Iris pigment epithelial cell (primary cell): ENCODE measurements around the gene RPS6KA5.
"Not testable (repeated sequence)": the region's sequence is repeated elsewhere in the genome, so short reads cannot be mapped to it uniquely, and the experiment has no call there.

Experiments
- DNase-seq: peaks from one replicate; pipeline ENCODE4 v3.0.0-alpha.2; 2011; ENCODE audit warnings: low read depth

The RPS6KA5 gene

DNA sequence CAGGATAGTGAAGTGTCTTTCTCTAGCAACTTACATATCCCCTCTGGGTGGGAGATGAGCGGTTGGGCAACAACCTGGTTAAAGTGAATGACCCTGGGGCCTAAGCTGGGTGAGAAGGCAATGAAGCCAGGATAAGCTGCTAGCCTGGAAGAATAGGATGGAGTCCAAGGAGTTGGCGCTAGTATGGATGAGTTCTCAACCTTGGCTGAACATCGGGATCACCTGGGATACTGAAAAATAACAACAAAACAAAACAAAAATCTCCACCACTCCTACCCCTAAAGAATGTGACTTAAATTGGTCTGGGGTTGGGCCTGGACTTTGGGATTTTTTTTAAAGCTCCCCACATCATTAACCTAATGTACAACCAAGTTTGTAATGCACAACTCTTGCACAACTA lies 4.8 kb upstream of the RPS6KA5 start:
- DNase-seq: no peak

DNA sequence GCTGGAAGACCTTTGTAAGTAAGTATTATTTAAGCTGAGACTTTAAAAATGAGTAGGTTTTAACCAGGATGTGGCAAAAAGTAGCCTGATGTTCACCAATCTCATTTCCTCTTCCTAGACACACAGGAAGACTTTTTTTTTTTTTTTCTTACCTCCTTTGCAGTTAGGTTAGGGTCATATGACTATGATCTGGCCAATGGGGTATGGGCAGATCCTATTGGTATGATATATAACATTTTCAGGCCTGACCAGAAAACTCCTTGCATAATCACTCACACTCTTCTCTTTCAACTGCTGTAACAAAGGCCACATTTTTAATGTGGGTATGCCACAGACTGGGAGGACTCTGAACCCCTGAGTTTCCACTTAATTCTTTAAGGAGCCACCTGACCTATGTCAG lies 2.7 kb upstream of the RPS6KA5 start:
- peak; percentile 13 for DNase-seq

DNA sequence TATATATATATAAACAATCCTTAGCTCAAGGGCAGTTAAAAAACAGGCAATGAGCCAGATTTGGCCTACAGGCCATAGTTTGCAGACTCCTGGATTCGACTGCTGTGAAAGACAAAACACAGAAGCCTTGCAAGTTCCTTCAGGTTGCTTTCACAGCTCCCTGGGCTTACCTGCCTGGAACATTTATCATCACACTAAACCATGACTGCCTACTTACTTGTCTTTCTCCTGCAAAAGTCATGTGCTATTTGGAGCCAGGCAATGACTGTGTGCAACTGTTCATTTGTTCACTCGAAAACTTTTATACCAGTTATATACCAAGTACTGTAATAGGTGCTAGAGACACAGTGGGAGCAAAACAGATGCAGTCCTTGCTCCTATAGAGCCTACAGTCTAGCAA lies 2.2 kb upstream of the RPS6KA5 start:
- DNase-seq: no peak

DNA sequence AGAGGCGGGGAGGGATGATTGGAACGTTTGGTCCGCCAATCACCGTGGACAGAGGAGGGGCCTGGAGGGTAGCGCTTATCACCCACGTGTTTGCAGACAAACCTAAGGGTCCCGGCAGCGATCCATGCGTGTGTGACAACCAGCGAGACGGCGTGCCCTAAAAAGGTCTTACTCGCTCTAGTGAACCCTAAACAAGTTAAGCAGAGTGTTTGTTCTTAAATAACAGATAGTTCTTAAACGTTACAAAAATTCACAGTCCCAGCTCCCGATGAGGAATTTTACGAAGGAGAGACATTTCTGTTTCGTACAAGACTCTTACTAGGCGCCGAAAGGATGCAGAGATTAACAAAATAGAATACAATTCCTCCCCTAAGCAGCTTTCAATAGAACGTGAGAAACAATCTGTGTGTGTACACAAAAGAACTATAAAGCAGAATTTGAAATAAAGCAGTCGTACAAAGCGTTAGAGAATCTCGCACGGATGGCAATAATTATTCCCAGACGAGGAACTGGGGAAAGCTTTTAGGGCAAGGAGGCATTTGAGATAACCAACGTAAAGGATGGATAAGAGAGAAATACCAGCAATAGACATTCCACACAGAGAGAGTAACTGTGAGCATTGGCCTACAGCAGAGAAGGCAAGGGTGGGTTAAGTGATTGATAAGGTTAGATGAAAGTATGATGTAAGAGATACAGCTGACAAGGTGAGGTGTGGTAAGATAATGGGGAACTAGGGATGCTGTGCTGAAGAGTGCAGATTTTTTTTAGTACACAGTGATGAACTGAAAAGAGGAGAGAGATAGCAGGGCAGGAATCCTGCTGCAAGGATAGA lies 831 bp upstream of the RPS6KA5 start:
- no peak for DNase-seq

DNA sequence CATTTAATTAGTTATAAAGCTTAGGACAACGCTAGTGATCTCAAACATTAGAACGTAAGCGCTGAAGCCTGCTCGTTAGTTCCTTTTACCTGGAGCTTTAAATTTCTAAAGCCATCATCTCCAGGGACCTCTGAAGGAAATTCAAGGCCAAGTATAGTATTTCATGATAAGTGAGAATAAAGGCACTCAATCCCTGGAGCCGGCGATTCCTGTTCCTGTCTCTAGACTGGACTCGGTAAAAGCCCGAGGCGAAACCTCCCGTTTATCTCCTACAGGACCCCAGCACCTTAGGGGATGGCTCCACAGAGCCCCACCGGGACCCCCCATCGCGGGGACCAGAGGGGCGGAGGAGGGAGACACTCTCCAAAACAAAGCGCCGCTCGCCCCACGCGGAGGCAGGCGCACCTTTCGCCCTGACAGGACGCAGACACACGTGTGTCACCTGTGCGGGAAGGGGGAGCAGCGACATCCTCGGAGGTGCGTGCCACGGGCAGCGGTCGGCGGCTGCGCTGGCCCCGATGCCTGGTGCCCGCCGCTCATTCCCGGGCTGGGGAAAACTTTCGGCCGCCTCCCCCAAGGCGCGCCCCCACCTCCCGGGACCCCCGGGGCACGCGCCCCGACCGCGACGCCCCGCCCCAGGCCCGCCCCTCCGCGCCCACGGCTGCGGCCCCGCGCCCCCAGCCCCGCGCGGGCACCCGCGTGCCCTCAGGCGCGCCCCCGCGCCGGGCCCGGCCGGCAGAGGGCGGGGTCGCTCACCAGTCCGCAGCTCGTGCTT lies 678 bp downstream of the RPS6KA5 start:
- no peak for DNase-seq

DNA sequence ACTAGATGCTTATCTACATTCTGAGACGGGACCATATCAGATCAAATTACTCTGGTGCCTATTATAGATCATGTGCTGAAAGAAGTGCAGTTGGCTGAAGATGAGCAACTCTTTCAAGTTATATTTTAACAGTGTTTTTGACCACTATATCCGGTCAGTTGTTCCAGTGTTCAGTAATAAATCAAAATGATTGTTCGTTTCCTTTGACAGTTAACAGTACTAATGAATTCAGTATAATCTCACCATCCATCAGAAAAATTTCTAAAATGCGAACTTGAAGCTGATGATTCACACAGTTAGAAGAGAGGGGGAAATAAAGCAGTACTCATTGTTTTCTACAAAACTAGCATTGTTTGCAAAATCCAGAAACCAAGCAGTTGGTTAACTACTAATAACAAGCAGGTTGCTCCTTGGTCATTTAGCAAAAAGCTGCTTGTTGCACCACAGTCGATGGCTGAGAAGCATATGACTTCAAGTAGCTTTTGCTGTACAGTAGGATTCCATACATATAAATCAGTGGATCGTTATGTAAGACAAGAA lies 2.3 kb downstream of the RPS6KA5 start:
- no peak for DNase-seq

DNA sequence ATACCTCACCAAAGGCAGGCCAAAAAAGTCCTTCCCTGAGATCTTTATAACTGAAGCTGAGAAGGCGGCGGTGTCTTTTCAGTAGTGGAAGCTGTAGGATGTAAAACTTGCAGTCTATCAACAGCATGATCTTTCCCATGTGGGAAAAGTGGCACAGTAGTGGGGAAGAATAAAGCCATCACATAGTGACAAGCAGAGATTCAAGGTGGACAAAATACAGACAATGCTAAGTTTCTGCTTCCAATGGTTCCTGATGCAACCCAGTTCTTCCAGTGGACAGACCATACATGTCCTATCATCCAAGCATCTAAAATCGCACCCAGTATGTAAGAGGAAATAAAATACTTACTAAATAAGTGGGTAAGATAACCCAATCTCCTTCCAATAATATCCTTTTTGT lies 4.1 kb downstream of the RPS6KA5 start:
- DNase-seq: no peak

DNA sequence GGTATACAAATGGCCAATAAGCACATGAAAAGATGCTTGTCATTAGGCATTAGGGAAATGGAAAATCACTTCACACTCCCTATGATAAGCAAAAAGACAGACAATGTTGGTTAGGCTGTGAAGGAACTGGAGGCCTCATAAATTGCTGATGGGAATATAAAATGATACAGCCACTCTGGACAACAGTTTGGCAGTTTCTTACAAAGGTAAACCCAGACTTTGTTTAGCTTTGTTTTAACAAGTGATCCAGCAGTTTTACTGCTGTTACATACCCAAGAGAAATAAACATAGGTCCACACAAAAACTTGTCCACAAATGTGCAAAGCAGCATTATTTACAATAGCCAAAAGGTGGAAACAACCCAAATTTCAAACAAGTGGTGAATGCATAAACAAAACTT lies 5.4 kb downstream of the RPS6KA5 start:
- DNase-seq: no peak

DNA sequence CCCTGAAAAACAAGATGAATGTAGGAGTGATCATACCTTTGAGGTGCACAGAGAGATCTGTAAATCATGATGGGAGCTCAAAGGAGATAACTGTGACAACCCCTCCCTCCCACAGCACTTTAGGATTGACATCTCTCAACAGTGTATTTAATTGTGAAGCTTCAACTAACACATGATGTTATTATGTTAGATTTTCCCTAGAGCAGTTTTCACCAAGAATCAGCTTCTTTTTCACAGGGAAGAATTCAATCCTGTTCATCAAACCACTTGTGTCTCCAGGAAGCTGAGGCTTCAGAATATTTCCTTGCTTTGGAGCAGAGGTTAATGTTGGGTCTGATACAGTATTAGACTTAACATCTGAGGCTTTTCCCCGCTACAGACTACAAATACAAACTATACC lies 11.8 kb downstream of the RPS6KA5 start:
- no peak for DNase-seq

DNA sequence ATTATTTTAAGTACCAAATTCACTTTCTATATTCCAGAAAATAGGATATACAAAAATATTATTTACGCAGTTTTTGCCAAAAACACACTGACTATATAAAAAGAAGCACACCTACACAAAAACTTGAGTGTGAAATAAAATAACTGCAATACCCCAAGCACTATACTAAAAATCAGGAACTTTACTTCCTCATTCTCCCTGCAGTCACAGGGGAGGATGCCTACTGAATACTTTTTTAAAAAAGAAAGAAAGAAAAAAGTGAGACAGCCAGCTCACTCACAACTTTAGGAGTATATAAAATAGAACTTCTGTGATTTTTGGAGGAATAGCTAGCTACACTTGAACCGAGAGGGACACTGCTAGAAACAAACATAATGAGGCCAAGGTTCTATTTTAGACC lies 12.2 kb downstream of the RPS6KA5 start:
- DNase-seq: no peak

DNA sequence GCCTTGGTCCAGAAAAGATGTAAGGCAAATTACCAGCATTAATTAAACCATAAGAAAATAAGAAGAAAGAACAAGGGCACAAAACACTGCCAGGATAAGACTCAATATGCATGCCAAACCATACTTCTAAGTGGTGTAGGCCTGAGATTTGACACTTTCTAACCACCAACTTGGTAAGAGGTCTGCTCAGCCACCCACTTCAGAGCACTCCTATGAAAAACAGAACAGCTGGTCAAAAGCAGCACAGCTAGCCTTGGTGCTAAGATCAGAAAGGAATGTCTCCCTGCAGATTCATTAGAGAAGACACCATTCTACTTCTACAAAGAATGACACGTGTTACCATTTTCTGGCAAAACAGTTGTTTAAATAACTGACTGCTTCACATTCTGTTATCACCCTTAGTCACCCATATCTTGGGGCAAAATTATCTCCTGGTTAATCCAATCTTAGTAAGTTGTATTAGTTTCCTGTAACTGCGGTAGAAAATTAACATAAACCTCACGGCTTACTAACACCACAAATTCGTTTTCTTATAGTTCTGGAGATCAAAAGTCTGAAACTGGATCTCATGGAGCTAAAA lies 13.2 kb downstream of the RPS6KA5 start:
- DNase-seq: no peak

DNA sequence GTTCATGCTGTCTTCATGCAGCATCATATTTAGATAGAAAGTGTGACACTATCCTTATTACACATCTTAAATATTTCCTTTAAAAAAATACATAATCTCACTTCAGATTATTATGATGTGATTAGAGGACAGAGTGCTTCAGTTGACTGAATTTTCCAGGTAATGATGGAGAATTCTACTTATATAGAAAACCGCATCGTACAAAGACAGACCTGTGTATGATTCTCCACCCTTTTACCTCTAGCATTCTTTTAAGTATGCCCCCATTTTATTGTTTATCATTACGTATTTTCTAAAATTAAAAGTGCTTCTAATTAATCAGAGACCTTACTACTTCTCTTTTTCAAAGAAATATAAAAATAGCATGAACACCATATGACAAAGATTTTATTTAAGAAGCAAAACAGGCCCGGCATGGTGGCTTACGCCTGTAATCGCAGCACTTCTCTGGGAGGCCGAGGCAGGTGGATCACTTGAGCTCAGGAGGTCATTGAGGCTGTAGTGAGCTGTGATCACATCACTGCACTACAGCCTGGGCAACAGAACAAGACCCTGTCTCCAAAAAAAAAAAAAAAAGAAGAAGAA lies 13.9 kb downstream of the RPS6KA5 start:
- DNase-seq: no peak

DNA sequence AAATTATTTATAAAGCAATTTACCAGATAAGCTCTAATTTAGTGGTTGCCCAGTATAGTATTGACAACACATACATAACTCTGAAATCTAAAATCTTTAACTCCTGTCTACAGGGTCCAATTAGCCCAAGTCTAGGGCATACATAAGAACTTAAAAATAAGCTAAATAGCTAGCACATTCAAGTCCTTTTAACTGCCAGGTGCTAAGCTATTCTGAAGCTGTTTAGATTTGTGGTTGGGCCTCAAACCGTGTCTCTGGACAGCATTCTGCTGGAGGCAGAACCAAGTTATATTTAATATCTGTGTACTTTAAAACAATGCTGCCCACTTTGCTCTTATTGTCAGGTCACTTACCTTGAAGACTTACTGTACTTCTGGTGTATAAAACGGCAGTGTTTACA lies 19.0 kb downstream of the RPS6KA5 start:
- DNase-seq: no peak

DNA sequence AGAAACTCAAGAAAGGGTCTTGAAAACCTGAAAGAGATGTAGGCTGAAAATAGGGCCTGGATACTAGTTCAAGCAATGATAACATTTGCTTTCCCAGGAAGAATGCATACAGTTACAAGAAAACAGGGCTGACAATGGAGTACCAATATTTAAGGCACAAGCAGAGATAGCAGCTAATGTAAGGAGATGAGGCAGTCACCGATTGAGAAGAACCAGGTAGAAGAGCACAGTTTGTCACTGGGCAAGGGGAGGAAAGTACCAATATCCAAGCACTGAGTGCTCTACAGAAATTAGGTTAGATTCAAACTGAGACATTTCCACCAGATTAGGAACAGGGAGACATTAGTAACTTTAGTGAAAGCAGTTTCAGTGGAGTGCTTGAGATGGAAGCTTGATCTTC lies 19.9 kb downstream of the RPS6KA5 start:
- DNase-seq: no peak

DNA sequence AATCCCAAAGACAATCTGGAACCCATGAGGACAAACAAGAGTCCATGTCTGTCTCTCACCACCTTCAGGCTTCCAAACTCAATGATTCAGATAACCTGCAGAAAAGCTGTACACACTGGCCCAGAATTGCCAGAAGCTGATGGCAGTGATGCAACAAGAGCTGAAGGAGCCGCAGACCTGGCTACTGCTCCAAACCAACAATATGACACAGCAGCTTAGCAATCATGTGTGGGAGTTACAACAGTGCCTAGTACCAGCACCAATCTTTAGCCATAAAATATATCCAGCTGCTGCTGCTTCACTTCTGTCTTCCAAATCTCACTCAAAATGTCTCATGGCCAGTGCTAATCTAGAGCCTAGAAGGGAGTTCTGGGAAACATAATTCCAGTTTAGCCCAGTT lies 22.0 kb downstream of the RPS6KA5 start:
- no peak for DNase-seq

DNA sequence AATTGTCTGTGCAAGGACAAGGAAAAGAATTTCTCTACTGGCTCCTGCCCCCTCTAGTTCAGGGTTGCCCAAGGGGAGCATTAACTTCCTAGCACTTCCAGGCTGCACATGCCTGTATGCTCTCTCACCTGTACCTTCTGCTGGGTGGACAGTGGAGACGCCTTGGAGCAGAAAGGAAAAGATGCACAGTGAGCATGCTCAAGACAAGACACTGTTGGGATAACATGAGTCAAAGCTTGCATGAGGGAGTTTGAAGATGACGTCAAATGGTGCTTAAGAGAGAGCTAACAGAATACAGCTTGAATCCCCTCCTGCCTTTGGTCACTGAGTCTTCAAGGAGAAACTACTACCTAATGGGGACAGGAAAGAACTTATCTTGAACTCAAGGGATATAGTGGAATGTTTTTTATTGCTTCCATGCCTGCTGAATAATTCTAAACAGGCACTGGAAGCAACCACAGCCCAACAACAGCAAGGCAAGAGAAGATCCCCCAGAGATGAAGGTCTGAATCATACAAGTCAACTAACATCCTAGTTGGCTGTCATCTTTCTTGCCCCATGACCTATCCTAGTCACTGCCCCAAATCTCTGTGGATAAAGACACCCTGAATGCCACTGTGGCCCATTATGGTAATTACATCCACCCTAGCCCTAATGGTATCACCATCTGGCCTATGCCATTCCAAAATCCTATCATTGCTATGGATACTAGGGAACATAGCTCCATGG lies 23.5 kb downstream of the RPS6KA5 start:
- no peak for DNase-seq

DNA sequence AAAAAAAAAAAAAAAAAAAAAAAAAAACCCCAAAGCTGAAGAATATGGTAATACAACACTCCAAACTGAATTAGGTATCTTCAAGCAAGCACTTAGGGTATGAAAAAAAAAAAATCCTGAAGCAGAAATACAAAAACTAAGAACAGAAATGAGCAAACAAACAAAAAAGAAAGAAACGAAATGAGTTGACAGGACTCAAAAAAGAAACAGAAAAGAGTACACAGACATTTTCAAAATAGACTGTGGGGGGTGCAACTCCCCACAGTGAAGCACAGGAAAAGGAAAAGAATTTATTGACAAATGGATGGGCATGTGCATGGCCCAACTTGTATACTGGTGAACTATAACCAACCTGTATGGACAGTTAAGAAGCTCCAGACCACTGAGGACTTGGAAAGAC lies 24.6 kb downstream of the RPS6KA5 start:
- DNase-seq: no peak

DNA sequence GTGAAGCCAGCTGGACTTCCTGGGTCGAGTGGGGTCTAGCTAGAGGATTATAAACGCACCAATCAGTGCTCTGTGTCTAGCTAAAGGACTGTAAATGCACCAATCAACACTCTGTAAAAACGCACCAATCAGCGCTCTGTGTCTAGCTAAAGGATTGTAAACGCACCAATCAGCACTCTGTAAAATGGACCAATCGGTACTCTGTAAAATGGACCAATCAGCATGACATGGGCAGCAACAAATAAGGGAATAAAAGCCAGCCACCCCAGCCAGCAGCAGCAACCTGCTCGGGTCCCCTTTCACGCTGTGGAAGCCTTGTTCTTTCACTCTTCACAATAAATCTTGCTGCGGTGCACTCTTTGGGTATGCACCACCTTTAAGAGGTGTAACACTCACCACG lies 26.1 kb downstream of the RPS6KA5 start:
- not testable (repeated sequence) for DNase-seq

DNA sequence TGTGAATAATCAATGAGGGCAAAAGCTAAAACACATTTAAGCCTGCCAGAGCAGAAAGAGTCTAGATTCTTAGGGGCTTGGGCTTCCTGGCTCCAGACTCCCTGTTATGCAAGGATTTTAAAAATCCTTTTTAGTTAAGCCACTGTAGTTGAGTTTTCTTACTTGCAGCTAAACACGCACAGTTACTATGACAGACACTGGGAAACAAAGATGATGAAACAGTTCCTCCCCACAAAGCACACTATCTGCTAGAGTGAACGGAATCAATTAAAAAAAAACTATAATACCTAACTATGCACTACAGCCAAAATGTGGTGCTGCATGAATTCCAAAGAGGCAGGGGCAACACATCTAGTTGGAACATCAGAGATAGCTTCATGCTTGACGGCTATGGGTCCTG lies 28.2 kb downstream of the RPS6KA5 start:
- no peak for DNase-seq

DNA sequence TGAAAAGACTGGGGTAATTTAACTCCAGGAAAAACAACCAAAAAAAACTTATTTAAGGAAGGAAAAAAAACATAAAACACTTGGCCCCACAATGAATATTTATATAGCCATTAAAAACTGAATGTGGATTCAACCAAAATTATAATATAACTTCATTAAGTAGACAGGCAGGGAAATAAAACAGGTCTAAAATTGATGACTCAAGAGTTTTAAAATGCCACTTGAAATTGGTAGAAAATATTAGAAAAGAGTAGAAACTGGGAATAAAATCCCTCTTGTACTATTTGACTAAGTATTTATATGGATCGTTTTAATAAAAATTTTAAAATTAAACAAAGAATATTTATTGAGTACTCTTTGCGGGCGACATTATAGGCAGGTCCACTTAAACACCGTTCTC lies 28.8 kb downstream of the RPS6KA5 start:
- no peak for DNase-seq

DNA sequence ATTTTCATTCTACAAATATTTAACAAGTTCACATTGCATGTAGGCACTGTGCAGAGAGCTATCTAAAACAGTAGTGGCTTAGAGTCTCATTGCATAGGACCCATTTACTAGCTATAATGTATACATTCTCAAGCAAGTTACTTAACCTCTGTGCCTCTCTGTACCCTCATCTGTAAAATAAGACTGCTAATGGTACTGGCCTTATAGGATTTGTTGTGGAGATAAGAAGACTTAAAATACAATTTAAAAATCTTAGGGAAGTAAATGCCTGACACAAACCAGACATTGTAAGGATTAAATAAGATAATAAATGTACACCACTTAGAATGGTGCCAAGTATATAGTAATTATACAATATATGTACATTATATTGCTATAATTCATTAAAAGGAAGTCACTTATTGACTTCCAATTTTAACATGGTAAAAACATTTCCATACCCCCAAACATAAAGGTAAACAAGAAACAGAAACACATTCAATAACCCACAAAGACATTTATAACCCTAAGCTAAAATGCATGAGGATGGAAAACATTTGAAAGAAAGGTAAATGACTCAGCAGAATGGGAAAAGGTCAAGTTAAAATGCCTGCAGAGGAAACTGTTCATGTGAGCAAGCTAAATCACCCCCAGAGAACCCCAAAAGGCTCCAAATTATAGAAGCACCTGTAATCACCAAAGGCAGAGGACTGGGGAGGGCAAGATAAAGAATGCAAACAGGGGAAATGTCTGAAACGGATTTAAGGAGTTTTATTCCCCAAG lies 30.8 kb downstream of the RPS6KA5 start:
- DNase-seq: no peak
